ENCODE results near the gene EMC8.

Gene EMC8

DNA sequence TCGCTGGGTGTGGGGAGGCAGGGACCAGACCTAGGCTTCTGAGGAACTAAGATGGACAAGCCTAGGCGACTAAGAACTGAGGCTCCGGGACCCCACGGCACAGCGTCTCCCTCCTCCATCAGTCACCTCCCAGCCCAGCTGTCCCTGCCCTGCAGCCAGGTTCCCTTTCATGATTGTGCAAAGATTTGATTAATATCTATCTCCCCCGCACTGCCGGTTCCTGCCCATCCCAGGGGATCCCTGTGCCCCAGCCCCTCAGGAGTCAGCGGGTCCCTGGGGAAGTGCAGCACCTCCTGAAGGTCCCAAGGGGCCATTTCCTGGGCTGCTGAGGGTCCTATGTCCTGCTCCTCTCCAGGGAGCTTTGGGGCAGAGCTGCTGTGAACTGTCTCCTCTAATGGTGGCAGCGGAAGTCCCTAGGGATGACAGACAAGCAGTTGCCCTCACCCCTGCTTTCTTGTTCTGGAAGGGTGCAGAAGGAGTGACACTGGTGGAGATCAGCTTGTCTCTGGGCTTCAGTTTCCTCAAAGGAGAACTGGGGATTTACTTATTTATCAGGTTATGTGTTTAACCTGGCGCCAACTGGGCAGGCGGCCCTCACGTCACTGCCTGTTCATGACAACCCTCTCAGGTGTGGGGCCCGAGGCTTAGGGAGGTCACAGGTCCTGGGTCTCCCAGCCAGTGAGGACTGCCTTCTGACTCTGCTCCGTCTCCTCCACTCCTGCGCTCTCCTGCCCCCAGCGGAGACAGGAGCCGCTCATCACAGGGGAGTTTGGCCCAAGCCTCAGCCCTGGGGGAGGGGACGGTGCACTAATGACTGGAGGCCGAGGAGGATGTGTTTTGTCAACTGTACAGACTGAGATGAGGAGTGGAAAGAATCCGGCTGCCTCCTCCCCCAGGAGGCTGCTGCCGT lies 46.6 kb downstream of the EMC8 start:
- Histone ChIP-seq H3K4me1 (ENCODE audit: control insufficient read depth in 2 of 2, insufficient read depth in 2 of 2, low read length in 2 of 2) (peaks cover 18 to 36% of the 10 kb centered on the region in 2 donors), H3K27me3 (ENCODE audit: control insufficient read depth in 2 of 2, insufficient read depth in 2 of 2, low read length in 2 of 2) (peaks cover 14 to 38% of the 10 kb centered on the region in 2 donors), H3K9ac (ENCODE audit: low read depth in 1 of 2, low read length in 2 of 2) (no peak overlapping the region)

DNA sequence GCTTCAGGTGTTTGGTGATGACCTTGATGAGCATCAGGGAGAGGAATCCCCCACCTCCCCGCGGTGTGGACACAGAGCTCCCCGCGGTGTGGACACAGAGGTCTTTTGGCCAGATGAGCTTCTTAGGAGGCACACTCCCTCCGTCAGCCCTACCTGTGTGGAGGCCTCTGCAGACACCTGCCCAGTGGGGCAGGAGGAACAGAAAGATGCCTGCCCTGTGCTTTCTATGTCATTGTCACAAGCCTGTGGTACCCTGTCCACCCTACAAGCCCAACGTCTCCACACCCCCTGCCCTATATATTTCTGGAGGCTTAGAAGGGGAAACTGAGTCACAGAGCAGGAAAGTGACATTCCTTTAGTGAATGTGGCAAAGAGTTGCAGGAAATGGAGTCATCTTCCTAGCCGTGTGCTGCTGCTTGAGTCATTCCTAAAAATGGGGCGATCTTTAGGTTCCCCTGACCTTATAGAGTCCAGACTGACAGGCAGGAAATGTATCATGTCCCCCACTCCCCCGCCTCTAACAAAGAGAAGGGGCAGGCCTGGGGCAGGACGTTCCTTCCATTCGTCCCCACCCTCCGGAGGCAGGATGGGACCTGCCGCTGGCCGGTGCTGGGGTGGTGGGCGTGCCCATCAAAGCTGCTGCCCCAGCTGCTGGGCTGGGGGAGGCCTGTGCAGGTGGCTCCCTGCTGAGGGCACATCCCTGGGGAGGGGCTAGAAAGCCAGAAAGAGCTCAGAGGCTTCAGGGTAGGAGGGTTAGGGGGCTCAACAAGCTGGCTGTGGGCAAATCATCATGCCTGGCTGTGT lies 47.4 kb downstream of the EMC8 start:
- Histone ChIP-seq H3K4me1 (ENCODE audit: control insufficient read depth in 2 of 2, insufficient read depth in 2 of 2, low read length in 2 of 2) (peaks cover 18 to 36% of the 10 kb centered on the region in 2 donors), H3K27ac (ENCODE audit: low read depth in 2 of 2, low read length in 2 of 2) (no peak overlapping the region)

More for the DNA sequence above, 46.6 kb downstream of the EMC8 start:
- Histone ChIP-seq H3K9me3 (ENCODE audit: control insufficient read depth in 2 of 2, low read length in 2 of 2) (no peaks in the 10 kb centered on the region), H3K4me3 (ENCODE audit: low read length in 2 of 2) (no peak overlapping the region), H3K36me3 (ENCODE audit: control insufficient read depth in 2 of 2, insufficient read depth in 2 of 2, low read length in 2 of 2) (no peaks in the 10 kb centered on the region), H3K27ac (ENCODE audit: low read depth in 2 of 2, low read length in 2 of 2) (no peak overlapping the region)

DNA sequence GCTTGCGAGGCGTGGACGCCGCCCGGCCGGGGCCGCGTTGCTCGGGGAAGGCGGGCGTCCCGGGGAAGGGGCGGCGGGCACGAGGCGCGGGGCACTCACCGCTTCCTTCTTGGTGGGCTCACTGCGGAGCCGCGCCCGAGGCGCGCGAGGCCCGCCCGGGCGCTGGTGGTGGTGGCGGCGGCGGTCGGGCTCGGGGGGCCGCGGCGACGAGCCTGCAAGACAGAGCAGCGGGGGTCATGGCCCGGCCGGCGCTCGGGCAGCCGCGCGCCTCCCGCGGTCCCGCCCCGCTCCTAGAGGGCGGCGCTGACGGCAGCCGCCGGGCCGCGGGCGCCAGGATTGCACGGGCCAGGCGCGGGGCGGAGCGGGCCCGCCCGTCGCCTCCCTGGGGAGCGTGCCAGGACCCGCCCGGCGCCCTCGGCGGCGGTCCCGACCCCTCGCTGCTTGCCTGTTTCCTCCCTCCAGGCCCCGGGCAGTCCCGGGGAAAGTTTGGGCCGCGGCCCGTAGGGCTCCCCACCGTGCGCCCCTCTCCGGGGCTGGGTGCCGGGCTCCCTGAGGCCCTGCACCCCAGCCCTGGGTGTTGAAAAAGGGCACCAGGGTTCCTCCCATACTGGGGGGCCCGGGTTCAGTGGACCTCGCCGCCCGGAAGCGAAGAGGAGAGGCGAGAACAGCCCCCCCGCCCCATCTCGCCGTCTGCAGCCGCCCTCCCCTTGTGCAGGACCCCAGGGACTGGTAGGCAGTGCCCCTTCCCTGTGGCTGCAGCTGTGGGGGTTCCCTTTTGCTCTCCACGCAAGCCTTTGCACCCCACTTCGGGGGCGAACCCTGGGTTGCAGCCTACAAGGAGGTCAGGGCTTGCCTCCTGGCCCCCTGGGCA lies 48.3 kb downstream of the EMC8 start, which contains the start of gene C16orf74:
C16orf74 (minus strand) TSS at position 270 of the 871 bp plus-strand sequence. CDS start 15,879 bp downstream, outside the sequence.
- peak within 1 kb of the TSS in 1 of 2 donors; percentile 24 for H3K9ac ChIP-seq (ENCODE audit: low read depth in 1 of 2, low read length in 2 of 2)
- H3K27me3 ChIP-seq (ENCODE audit: control insufficient read depth in 2 of 2, insufficient read depth in 2 of 2, low read length in 2 of 2) = peaks cover 14 to 38% of the 10 kb centered on the region in 2 donors
- peak within 1 kb of the TSS; percentile 37 to 66 for H3K4me3 ChIP-seq (ENCODE audit: low read length in 2 of 2)
- no peaks in the 10 kb centered on the region for H3K9me3 ChIP-seq (ENCODE audit: control insufficient read depth in 2 of 2, low read length in 2 of 2)
- H3K36me3 ChIP-seq (ENCODE audit: control insufficient read depth in 2 of 2, insufficient read depth in 2 of 2, low read length in 2 of 2) = no peaks in the 10 kb centered on the region
- H3K27ac ChIP-seq (ENCODE audit: low read depth in 2 of 2, low read length in 2 of 2) = peak within 1 kb of the TSS in 1 of 2 donors; percentile 32
- H3K4me1 ChIP-seq (ENCODE audit: control insufficient read depth in 2 of 2, insufficient read depth in 2 of 2, low read length in 2 of 2) = peaks cover 18 to 36% of the 10 kb centered on the region in 2 donors

More for the DNA sequence above, 47.4 kb downstream of the EMC8 start:
- no peaks in the 10 kb centered on the region for H3K36me3 ChIP-seq (ENCODE audit: control insufficient read depth in 2 of 2, insufficient read depth in 2 of 2, low read length in 2 of 2)
- no peaks in the 10 kb centered on the region for H3K9me3 ChIP-seq (ENCODE audit: control insufficient read depth in 2 of 2, low read length in 2 of 2)
- peak overlapping the region in 1 of 2 donors; percentile 13 for H3K4me3 ChIP-seq (ENCODE audit: low read length in 2 of 2)
- no peak overlapping the region for H3K9ac ChIP-seq (ENCODE audit: low read depth in 1 of 2, low read length in 2 of 2)
- H3K27me3 ChIP-seq (ENCODE audit: control insufficient read depth in 2 of 2, insufficient read depth in 2 of 2, low read length in 2 of 2) = peaks cover 14 to 38% of the 10 kb centered on the region in 2 donors

DNA sequence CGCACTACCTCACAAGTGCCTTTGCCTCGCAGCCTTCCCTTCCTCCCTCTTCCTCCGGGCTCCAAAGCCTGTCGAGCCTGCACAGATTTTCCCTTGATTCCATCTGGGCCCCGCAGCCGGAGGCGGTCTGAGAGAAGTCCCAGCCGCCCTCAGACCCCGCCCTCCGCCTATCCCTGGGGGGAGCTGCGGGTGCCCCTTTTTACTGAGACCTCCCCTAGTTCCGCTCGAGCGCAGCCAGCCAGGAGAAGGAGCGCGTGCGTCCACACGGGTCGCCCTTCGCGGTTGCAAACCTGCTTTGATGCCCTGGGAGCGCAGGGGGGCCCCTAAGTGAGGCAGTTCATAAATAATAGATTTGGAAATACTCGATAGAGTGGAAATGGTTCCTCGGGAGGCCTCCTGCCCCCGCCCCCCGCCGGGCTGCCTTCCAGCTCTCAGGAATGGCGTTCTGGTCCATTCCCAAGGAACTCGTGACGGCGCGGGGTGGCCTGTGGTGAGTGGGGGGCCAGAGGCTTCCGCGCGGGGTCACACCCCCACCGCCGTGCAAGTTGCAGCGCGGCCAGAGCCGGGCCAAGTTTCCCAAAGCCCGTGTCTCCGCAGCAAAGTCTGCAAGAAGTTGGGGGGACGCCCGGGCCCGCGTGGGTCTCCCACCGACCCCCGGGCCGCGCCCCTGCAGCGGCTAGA lies 49.1 kb downstream of the EMC8 start:
- peak overlapping the region in 1 of 2 donors; percentile 9 for H3K27ac ChIP-seq (ENCODE audit: low read depth in 2 of 2, low read length in 2 of 2)
- H3K9ac ChIP-seq (ENCODE audit: low read depth in 1 of 2, low read length in 2 of 2) = peak overlapping the region in 1 of 2 donors; percentile 20
- no peaks in the 10 kb centered on the region for H3K9me3 ChIP-seq (ENCODE audit: control insufficient read depth in 2 of 2, low read length in 2 of 2)
- H3K4me1 ChIP-seq (ENCODE audit: control insufficient read depth in 2 of 2, insufficient read depth in 2 of 2, low read length in 2 of 2) = peaks cover 18 to 36% of the 10 kb centered on the region in 2 donors
- peaks cover 14 to 38% of the 10 kb centered on the region in 2 donors for H3K27me3 ChIP-seq (ENCODE audit: control insufficient read depth in 2 of 2, insufficient read depth in 2 of 2, low read length in 2 of 2)
- peak overlapping the region; percentile 37 to 66 for H3K4me3 ChIP-seq (ENCODE audit: low read length in 2 of 2)
- H3K36me3 ChIP-seq (ENCODE audit: control insufficient read depth in 2 of 2, insufficient read depth in 2 of 2, low read length in 2 of 2) = no peaks in the 10 kb centered on the region

DNA sequence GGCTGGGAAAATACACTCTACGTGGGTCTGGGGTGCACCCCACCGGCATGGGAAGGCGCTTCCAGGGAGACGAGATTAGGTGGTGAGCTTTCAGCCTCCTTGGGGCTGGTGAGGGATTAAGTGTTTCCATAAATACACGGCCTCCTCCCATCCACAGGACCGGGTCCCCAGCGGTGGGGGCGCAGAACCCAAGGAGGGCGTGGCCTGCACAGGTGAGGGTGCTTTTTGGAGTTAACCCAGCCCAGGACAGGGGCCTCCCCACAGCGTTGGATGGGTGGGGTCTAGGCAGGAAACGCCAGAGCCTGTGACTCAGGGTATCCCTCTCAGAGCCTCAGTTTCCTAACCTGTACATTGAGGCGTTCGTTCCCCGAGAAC lies 49.6 kb downstream of the EMC8 start:
- peaks cover 17 to 36% of the 10 kb centered on the region in 2 donors for H3K4me1 ChIP-seq (ENCODE audit: control insufficient read depth in 2 of 2, insufficient read depth in 2 of 2, low read length in 2 of 2)
- no peaks in the 10 kb centered on the region for H3K36me3 ChIP-seq (ENCODE audit: control insufficient read depth in 2 of 2, insufficient read depth in 2 of 2, low read length in 2 of 2)
- H3K9me3 ChIP-seq (ENCODE audit: control insufficient read depth in 2 of 2, low read length in 2 of 2) = no peaks in the 10 kb centered on the region
- H3K27me3 ChIP-seq (ENCODE audit: control insufficient read depth in 2 of 2, insufficient read depth in 2 of 2, low read length in 2 of 2) = peaks cover 14 to 38% of the 10 kb centered on the region in 2 donors
- peak overlapping the region in 1 of 2 donors; percentile 20 for H3K9ac ChIP-seq (ENCODE audit: low read depth in 1 of 2, low read length in 2 of 2)
- peak overlapping the region in 1 of 2 donors; percentile 9 for H3K27ac ChIP-seq (ENCODE audit: low read depth in 2 of 2, low read length in 2 of 2)
- peak overlapping the region; percentile 37 to 66 for H3K4me3 ChIP-seq (ENCODE audit: low read length in 2 of 2)

DNA sequence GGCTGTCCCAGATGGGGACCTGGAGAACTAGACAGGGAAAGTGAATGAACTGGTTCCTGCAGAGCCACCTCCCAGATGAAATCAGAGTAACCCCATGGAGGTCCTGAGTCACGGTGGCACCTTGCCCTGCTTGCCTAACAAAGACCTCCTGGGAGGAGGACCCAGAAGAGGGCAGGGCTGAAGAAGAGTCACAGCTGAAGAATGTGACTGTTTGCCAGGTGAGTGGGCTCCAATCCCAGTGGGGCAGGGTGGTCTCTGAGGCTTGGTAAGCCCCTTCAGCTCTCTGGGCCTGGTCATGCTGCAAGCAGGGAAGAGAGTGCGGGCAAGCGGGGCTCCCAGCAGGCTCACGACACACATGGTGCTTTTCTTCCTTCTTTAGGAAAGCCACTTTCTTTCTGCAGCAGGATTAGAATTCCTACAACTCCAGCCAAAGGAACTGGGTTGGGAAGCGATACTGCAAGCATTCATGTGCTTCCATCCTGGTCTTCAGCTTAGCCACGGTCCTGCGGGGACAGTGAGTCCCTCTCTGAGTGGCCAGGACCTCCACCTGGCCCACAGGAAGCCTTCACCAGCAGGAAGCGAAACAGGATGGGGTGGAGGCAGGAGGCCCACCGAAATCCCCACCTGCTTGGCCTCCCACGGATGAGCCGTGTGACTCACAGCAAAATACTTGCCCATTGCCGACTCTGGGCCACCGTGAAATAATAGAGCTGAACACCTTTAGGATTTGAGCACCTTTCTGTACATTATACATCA lies 52.7 kb downstream of the EMC8 start:
- Histone ChIP-seq H3K36me3 (ENCODE audit: control insufficient read depth in 2 of 2, insufficient read depth in 2 of 2, low read length in 2 of 2) (no peaks in the 10 kb centered on the region), H3K27ac (ENCODE audit: low read depth in 2 of 2, low read length in 2 of 2) (no peak overlapping the region), H3K27me3 (ENCODE audit: control insufficient read depth in 2 of 2, insufficient read depth in 2 of 2, low read length in 2 of 2) (peaks cover 10 to 16% of the 10 kb centered on the region in 2 donors), H3K4me1 (ENCODE audit: control insufficient read depth in 2 of 2, insufficient read depth in 2 of 2, low read length in 2 of 2) (peaks cover 7 to 18% of the 10 kb centered on the region in 2 donors), H3K9ac (ENCODE audit: low read depth in 1 of 2, low read length in 2 of 2) (no peak overlapping the region), H3K9me3 (ENCODE audit: control insufficient read depth in 2 of 2, low read length in 2 of 2) (no peaks in the 10 kb centered on the region), H3K4me3 (ENCODE audit: low read length in 2 of 2) (no peak overlapping the region)

DNA sequence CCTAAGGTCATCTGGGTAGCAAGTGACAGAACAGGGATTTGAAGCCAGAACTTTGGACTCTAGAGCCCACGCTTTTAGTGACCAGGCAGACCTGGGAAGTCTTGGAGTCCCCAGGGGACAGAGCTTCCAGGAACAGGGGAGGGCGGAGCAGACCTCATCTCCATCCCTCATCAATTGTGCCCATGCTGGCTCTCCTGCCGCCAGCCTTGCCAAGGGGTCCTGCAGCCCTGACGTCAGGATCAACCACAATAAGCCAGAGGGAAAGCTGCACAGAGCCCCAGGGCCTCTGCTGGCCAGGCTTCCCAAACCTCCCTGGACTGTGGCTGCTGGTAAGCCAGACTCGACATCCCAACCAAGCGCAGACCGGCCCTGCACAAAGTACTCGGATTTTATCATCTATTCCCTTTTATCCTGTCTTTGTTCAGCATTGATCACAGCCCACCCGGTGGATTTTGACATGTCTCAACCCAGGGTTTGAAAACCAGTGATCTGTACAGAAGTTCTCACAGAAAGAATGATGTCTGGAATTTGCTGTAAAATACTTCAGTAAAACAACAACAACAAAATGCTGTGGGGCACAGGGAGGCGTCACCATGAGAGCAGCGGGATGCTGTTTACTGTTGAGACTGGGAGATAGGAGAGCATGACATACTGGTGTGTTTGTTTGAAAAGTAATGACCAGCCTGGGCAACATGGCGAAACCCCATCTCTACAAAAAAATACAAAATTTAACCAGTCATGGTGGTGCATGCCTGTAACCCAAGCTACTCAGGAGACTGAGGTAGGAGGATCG lies 60.2 kb downstream of the EMC8 start:
- Histone ChIP-seq H3K9ac (ENCODE audit: low read depth in 1 of 2, low read length in 2 of 2) (no peak overlapping the region), H3K36me3 (ENCODE audit: control insufficient read depth in 2 of 2, insufficient read depth in 2 of 2, low read length in 2 of 2) (no peaks in the 10 kb centered on the region), H3K4me3 (ENCODE audit: low read length in 2 of 2) (no peak overlapping the region), H3K9me3 (ENCODE audit: control insufficient read depth in 2 of 2, low read length in 2 of 2) (no peaks in the 10 kb centered on the region), H3K27me3 (ENCODE audit: control insufficient read depth in 2 of 2, insufficient read depth in 2 of 2, low read length in 2 of 2) (no peaks in the 10 kb centered on the region), H3K27ac (ENCODE audit: low read depth in 2 of 2, low read length in 2 of 2) (no peak overlapping the region), H3K4me1 (ENCODE audit: control insufficient read depth in 2 of 2, insufficient read depth in 2 of 2, low read length in 2 of 2) (peaks cover 0 to 10% of the 10 kb centered on the region in 2 donors)

DNA sequence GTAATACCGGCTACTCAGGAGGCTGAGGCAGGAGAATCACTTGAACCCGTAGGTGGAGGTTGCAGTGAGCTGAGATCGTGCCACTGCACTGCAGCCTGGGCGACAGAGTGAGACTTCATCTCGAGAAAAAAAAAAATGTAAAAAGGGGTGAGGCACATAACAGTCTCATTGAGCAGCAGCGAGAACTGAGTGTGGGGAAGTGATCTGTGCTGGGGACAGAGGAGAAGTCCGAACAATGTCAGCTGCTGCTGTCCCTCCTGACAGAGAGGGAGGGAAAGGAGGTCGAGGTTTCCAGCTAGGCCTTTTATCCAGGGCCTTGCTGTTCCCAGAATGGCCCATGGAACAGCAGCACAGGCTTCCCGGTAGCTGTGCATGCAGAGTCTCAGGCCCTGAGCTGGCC lies 62.4 kb downstream of the EMC8 start:
- Histone ChIP-seq H3K36me3 (ENCODE audit: control insufficient read depth in 2 of 2, insufficient read depth in 2 of 2, low read length in 2 of 2) (no peaks in the 10 kb centered on the region), H3K27ac (ENCODE audit: low read depth in 2 of 2, low read length in 2 of 2) (no peak overlapping the region), H3K27me3 (ENCODE audit: control insufficient read depth in 2 of 2, insufficient read depth in 2 of 2, low read length in 2 of 2) (no peaks in the 10 kb centered on the region), H3K4me1 (ENCODE audit: control insufficient read depth in 2 of 2, insufficient read depth in 2 of 2, low read length in 2 of 2) (peaks cover 0 to 10% of the 10 kb centered on the region in 2 donors), H3K9ac (ENCODE audit: low read depth in 1 of 2, low read length in 2 of 2) (no peak overlapping the region), H3K9me3 (ENCODE audit: control insufficient read depth in 2 of 2, low read length in 2 of 2) (no peaks in the 10 kb centered on the region), H3K4me3 (ENCODE audit: low read length in 2 of 2) (no peak overlapping the region)
